RWPE1 (cell line): Measurements from ENCODE around the gene REV3L.
"Not testable (repeated sequence)": the region's sequence is repeated elsewhere in the genome, so short reads cannot be mapped to it uniquely, and the experiment has no call there.

Source experiments
- CTCF ChIA-PET: fragments of 350-600 bp; sonication (Branson Sonifier 250); formaldehyde crosslinking; extraction: SDS; loops from one replicate; lab custom pipeline; 2021; lab: Yijun Ruan, JAX
- POLR2A ChIA-PET: fragments of 400-600 bp; formaldehyde crosslinking; extraction: SDS; loops from one replicate; lab custom pipeline; 2020; ENCODE audit warnings: antibody characterized with exemption; ENCODE audit not compliant: low non-redundant PET; lab: Yijun Ruan, JAX
- DNase-seq: peaks from one replicate; pipeline ENCODE4 v3.0.0; 2012; ENCODE audit warnings: low spot score
- H3K27ac ChIP-seq: fragments of 450-650 bp; 2 replicates; pipeline ENCODE4 v1.5.1; 2017
- TF ChIP-seq, protein P1 (sequence below): fragments of 450-650 bp; conservative IDR thresholded peaks from 2 replicates; pipeline ENCODE4 v1.5.1; 2017; ENCODE audit warnings: low read depth, mild to moderate bottlenecking

The REV3L gene

DNA sequence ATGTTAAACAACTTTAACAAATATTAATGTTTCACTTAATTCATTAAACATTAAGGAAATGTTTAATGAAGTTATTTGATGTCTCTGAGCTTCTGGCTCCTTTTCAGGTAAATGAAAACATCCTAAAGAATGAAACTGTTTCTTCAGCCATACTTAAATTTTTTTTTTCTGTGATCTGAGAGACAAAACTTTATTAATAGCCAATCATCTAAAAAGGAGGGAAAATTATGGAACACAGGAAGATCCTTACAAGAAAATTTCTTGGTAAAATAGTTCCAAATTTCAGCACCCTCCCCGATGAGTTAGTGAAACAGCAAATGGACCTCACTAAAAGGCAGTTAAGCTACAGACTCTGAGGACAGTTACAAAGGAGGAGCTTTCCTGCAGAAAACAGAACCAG is 185.2 kb downstream of the REV3L start:
- POLR2A ChIA-PET: no interaction called here
- CTCF ChIA-PET: interaction anchor here (0.6 to 0.7 kb wide), 3 partner anchors 252 to 966 kb away, joined by 4 to 5 read pairs (median 4); no protein-coding TSS in a partner anchor
- H3K27ac ChIP-seq: no peak overlapping the region
- no peak for DNase-seq
- TF ChIP-seq, protein P1, sequence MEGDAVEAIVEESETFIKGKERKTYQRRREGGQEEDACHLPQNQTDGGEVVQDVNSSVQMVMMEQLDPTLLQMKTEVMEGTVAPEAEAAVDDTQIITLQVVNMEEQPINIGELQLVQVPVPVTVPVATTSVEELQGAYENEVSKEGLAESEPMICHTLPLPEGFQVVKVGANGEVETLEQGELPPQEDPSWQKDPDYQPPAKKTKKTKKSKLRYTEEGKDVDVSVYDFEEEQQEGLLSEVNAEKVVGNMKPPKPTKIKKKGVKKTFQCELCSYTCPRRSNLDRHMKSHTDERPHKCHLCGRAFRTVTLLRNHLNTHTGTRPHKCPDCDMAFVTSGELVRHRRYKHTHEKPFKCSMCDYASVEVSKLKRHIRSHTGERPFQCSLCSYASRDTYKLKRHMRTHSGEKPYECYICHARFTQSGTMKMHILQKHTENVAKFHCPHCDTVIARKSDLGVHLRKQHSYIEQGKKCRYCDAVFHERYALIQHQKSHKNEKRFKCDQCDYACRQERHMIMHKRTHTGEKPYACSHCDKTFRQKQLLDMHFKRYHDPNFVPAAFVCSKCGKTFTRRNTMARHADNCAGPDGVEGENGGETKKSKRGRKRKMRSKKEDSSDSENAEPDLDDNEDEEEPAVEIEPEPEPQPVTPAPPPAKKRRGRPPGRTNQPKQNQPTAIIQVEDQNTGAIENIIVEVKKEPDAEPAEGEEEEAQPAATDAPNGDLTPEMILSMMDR: no peak

DNA sequence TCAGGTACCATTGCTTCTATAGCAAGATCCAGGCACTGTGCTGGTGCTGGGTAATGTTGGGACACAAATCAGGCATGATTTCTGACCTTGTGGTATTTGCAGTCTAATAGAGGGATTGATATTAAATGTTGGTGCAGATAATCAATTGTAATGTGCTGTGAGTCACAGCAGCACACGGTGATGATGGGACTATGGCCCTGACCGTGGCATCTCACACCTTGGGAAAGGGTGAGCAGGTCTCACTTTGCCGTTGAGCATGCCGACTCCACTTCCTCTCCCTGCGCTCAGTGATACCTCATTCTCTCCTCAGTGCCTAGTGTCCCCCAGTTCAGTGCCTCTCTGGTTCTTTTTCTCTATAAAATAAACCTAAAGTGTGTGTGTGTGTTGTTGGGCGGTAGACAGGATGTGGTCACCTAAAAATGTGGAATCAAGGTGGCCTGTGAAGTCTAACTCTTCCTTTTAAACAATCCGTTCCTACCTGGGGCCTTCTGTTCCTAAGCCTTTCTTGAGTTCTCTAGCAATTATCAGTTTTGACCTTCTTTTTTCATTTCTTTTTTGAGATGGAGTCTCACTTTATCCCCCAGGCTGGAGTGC is 188.5 kb downstream of the REV3L start:
- DNase-seq: no peak
- ChIA-PET CTCF (no interaction called here), POLR2A (no interaction called here)
- H3K27ac ChIP-seq: no peak overlapping the region
- TF ChIP-seq, protein P1: no peak

DNA sequence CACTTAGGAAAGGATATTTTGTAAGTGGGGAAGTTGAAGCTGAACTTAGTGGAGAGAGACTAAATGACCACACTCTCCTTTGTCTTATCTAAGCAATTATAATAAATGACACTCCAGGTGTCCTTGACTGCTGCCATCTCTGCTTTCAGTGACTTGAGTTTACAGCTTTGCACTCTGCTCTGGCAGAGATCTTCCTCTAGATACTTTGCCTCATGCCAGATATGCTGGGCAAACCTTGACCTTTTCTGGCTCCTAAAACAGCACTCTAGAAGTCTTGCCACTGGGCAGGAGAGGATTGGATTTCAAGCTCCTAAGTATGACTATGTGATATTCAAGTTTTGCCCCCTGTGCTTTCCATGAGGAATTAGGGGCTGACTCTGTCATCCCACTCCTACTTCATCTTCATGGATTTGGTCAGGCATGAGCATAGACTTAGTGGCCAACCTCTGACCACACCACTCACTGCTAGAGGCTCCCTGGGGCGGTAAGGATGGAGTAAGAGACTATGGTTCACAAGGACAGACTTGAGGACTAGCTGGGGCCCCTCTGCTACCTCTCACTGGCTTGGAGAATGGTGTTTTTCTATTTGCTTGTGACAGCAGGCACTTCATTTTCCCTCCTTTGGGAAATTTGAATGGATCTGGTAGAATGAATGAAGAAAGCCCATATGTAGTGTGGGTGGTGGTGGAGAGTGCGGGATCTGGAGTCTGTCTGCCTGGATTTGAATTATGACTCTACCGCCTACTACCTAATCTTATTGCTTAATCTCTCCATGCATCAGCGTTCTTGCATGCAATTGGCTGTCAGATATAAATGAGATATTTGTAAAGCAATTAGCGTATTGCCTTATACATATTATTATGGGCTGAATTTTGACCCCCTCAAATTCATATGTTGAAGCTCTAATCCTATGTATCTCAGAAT is 191.4 kb downstream of the REV3L start:
- H3K27ac ChIP-seq: no peak overlapping the region
- no peak for DNase-seq
- TF ChIP-seq, protein P1: no peak
- CTCF ChIA-PET: interaction anchor here (0.6 kb wide), 1 partner anchor 42 kb away, joined by 3 read pairs; no protein-coding TSS in a partner anchor
- POLR2A ChIA-PET: no interaction called here

DNA sequence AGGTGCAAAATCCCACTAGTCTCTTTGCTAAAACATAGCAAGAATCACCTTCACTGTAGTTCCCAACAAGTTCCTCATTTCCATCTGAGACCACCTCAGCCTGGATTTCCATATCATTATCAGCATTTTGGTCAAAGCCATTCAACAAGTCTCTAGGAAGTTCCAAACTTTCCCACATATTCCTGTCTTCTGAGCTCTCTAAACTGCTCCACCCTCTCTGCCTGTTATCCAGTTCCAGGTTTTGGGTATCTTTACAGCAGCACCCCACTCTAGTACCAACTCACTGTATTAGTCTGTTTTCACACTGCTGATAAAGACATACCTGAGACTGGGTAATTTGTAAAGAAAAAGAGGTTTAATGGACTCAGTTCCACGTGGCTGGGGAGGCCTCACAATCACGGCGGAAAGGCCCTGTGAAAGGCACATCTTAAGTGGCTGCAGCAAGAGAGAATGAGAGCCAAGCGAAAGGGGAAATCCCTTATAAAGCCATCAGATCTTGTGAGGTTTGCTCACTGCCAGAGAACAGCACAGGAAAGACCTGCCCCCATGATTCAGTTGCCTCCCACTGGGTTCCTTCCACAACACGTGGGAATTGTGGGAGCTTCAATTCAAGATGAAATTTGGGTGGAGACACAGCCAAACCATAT is 192.2 kb downstream of the REV3L start:
- H3K27ac ChIP-seq, POLR2A ChIA-PET, DNase-seq: not testable (repeated sequence)
- CTCF ChIA-PET: interaction anchor here (0.6 kb wide), 1 partner anchor 43 kb away, joined by 3 read pairs; no protein-coding TSS in a partner anchor

DNA sequence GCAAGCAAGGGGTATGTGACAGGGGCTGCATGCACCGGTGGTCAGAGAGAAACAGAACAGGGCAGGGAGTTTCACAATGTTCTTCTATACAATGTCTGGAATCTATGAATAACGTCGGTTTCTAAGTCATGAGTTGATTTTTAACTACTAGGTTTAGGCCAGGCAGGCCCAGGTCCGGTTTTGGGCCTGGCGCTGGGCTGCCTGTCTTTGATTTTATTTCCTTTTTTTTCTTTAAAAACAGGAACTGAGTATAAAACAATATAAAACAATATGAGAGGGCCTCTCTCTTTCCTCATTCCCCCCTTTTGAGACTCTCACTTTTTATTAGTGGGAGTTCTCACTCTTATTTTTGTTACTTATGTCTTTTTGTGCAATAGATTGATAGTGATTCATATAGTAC is 198.7 kb downstream of the REV3L start:
- POLR2A ChIA-PET, H3K27ac ChIP-seq, DNase-seq: not testable (repeated sequence)
- CTCF ChIA-PET: interaction anchor here (0.6 kb wide), 1 partner anchor 28 kb away, joined by 4 read pairs; no protein-coding TSS in a partner anchor

DNA sequence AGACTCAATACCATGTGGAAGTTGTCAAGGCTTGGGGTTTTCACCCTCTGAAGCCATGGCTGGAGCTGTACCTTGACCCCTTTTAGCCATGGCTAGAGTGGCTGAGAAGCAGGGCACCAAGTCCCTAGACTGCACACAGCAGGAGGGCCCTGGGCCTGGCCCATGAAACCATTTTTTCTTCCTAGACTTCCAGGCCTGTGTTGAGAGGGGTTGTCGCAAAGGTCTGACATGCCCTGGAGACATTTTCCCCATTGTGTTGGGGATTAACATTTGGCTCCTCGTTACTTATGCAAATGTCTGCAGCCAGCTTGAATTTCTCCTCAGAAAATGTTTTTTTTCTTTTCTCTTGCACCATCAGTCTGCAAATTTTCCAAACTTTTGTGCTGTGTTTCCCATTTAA is 199.3 kb downstream of the REV3L start:
- ChIA-PET POLR2A (no interaction called here), CTCF (interaction anchor here (0.6 kb wide), 1 partner anchor 27 kb away, joined by 4 read pairs; no protein-coding TSS in a partner anchor)
- no peak for DNase-seq
- TF ChIP-seq, protein P1: no peak
- no peak overlapping the region for H3K27ac ChIP-seq

DNA sequence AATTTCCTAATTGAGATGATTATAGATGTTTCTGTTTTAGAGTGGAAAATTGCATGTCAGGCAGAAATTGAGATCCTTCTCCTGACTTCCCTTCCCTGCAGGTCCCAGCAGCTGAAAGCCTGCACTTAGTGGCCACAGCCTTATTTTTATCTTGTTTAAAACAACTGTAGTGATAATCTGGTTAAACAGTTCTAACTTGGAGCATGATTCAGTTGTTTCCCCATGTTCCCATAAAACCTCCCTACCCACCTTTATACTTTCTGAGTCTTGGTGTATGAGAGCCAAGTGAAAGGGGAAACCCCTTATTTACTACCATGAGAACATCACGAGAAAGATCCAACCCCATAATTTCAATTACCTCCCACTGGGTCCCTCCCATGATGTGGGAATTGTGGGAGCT is 200.5 kb downstream of the REV3L start:
- ChIA-PET POLR2A (no interaction called here), CTCF (no interaction called here)
- TF ChIP-seq, protein P1: no peak
- no peak for DNase-seq
- no peak overlapping the region for H3K27ac ChIP-seq
